Ammon's horn (tissue), 1 donor: Measurements from ENCODE around the gene TFDP2.
A peak's percentile ranks its signal among the peaks of the same experiment; 100 is the strongest.
"Not testable (repeated sequence)": the region's sequence is repeated elsewhere in the genome, so short reads cannot be mapped to it uniquely, and the experiment has no call there.

Source experiments
- DNase-seq: peaks from one replicate; pipeline ENCODE4 v3.0.0-alpha.2; 2016; ENCODE audit warnings: low spot score

Gene TFDP2

GRCh38 chr3:142127941-142128658, 21.2 kb downstream of the TFDP2 start:
- no peak for DNase-seq

- DNase-seq = no peak
These were observed 25.1 kb downstream of the TFDP2 start for GRCh38 chr3:142124243-142124642.

DNA sequence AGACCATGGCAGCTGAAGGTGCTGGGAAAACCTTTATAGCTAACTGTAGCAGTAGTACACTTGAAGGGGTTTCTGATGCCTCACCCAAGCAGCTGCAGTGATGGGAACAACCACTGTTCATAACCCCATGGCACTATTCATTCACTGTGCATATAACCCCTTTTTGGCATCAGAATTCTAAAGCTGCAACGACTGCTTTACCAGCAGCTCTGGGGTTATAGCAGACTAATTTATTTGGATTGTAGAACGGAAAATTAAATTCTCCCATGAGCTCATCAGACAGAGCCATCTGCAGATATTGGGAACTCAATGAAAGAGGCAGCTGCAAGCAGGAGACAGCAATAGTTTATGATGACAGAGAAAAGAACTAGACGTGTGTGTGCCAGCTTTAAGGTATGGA, 28.6 kb downstream of the TFDP2 start:
- DNase-seq = peak; percentile 24

GRCh38 chr3:142118911-142119310, 30.4 kb downstream of the TFDP2 start:
- DNase-seq = no peak

DNA sequence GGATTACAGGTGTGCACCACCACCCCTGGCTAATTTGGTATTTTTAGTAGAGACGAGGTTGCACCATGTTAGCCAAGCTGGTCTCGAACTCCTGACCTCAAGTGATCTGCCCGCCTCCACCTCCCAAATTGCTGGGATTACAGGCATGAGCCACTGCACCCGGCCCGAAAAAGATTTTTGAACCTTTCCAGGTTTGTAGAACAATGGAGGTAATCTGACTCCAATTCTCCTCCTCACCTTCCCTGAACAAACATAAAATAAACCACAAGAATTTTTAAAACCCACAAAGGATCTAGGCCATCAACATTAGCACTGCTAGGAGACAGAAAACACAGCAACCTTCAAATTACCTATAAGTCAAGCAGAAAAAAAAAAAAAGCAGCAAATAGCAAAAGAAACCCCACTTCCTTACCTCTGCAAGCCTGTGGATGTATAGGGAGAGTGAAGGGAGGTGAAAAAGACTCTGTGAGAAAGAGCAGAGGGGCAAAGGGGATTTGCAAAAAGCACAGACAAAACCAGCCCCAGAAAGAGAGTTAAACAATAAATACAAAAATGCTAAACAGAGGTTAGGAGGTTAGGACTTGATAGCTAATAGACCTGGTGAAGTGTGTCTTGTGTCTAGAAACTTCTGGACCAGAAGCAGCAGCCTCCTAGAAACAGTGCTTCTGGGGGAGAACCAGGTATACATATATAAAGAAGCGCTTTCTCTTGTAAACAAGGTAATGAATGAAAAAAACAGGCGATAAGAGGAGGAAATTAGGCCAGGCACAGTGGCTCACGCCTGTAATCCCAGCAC, 32.1 kb downstream of the TFDP2 start:
- DNase-seq = no peak

GRCh38 chr3:142115867-142116668, 33.3 kb downstream of the TFDP2 start:
- no peak for DNase-seq

DNA sequence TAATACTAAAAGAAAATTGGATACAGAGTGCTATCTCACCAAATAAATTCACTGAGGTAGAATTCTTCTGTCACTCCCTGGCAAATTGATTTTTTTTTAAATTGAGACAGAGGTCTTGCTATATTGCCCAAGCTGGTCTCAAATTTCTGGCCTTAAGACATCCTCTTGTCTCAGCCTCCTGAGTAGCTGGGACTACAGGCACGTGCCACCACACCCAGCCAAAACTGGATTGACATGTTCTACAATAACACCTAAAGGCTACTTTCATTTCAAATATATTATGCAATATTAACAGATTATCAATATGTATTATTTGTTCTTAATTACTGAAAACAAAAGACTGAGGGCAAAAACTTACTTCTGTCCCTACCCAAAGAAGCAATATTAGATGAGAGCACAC, 36.7 kb downstream of the TFDP2 start:
- DNase-seq = no peak

DNA sequence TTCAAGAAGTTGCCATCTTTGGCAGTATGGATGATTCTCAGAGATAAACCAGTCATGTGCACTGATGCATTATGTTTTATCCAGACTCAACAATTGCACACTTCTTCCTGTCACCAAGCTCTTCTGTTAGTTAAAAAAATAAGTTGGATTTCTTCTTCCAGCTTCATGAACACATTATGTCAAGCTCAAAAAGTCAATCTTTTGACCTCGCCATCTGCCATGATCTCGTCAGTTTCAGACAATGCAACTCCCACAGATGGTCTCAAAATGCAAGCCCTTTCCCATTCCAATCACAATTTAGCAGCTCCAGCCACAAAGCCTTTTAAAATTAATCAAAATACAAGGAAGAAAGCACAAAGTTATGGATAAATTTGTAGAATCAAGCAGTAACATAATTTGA, 42.8 kb downstream of the TFDP2 start:
- no peak for DNase-seq

DNA sequence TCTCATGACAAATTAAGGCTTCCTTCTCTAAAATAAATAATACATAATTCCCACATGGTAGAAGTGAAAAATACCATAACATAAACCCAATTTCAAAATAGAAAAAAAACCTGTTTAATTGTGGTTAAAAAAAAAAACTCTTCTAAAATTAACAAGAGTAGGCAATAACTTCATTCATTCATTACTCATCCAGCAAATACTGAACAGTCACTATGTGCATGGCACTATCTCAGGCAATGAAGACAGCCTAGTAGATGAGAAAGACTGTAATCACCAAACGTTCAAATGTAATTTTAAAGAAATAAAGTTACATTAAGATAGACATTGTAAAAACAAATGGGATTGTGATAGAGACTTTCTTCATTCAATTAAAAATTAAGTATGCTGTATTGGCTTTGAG, 43.4 kb downstream of the TFDP2 start:
- DNase-seq = no peak

DNA sequence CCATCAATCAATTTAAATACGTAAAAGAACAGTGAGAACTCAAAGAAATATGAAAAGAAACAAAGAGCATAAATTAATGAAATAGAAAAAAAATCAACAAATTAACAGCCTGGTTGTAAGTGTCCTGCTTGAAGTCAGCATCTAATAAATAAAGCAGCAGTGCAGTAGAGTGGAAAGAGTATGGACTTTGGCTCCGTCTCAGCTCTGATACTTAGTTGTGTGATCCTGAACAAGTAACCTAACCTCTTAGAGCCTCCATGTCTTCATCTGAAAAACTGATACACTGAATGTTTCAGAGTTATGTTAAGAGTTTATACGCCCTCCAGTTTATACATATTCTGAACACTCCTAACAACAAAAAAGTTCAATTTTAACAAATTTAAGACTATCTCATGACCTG, 44.6 kb downstream of the TFDP2 start:
- no peak for DNase-seq

- DNase-seq = no peak
These were observed 50.4 kb downstream of the TFDP2 start for GRCh38 chr3:142098964-142099363.

DNA sequence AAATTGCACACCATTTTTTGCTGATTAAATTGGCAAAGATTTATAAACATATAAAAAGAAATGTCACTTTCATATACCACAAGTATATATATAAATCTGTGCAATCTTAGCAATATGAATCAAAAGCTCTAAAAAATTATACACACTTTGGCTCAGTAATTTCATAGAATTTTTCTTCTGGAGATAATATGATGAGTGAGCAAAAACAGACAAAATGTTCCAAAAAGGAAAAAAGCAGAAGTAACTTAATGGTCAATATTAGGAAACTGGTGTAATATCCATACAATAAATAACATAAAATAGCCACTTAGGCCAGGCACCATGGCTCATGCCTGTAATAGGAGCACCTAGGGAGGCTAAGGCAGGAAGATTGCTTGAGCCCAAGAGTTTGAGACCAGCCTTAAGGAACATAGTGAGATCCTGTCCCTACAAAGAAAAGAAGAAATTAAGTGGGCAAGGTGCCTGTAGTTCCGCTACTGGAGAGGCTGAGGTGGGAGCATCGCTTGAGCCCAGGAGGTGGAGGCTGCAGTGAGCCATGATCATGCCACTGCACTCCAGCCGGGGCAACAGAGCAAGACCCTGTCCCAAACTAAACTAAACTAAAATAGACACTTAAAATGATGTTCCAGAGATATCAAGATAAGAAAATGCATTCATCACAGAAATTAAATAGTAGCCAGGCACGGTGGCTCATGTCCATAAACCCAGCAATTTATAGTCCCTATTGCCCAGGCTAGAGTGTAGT, 52.1 kb downstream of the TFDP2 start:
- DNase-seq = no peak

DNA sequence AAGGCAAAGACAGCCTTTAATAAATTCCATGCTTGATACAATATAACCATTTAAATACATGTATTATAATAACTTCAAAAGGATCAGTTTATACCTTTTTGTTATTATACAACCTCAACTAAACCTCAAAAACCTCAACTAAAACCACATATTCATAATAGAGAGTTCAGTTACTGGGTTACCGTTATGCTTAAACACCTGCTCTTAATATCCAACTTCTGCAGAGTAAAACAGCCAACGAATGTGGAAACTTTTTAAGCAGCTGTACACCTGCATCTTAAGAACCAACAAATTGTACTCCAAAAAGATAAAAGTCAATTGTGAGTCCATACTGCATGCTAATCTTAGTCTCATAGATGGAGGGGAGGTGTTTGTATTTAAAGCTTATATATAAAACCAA, 53.5 kb downstream of the TFDP2 start:
- DNase-seq = no peak

- not testable (repeated sequence) for DNase-seq
These were observed 60.4 kb downstream of the TFDP2 start for GRCh38 chr3:142088925-142089324.

DNA sequence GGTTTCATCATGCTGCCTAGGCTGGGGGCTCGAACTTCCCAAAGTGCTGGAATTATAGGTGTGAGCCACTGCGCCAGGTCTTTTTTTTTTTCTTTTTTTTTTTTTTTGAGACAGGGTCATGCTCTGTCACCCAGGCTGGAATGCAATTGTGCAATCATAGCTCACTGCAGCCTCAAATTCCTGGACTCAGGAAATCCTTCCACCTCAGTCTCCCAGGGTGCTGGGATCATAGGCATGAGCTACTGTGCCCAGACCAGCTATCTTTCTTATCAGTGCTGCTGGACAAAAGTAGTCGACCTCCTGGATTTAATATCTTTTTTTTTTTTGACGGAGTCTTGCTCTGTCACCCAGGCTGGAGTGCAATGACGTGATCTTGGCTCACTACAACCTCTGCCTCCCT, 60.8 kb downstream of the TFDP2 start:
- no peak for DNase-seq

GRCh38 chr3:142087676-142088075, 61.7 kb downstream of the TFDP2 start:
- DNase-seq = no peak

- no peak for DNase-seq
These were observed 62.7 kb downstream of the TFDP2 start for GRCh38 chr3:142086581-142087090.

GRCh38 chr3:142081178-142081577, 68.2 kb downstream of the TFDP2 start:
- no peak for DNase-seq

DNA sequence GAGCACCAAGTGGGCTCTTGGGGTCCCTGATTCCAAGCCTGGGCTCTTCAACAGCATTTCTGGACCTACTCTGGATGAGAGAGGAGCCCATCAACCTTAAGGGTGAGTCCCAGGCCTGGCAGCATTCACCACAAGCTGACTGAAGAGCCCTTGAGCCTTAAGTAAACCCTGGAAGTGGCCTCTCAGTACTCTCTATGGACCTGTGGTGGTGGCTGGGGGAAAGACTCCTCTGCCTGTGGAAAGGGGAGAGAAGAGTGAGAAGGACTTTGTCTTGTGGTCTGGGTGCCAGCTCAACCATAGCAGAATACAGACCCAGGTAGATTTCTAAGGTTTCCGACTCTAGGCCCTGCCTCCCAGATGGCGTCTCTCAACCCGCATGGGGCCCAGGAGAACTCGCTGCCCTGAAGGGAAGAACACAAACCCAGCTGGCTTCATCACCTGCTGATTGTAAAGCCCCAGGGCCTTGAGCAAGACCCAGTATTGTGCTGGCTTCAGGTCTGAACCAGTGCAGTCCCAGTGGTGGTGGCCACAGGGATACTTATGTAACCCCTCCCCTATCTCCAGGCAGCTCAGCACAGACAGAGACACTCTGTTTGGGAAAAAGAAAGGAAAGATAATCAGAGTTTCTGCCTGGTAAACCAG, 71.4 kb downstream of the TFDP2 start:
- no peak for DNase-seq

- no peak for DNase-seq
These were observed 72.0 kb downstream of the TFDP2 start for GRCh38 chr3:142077155-142077858.

GRCh38 chr3:142075656-142076055, 73.7 kb downstream of the TFDP2 start:
- DNase-seq = not testable (repeated sequence)
